H1 (cell line): ENCODE data around the gene SPACA7.

Experiments
- CEBPB ChIP-seq: IDR thresholded peaks from 2 replicates; pipeline ENCODE4 v1.6.1; 2012; ENCODE audit warnings: low read depth, low read length
- CREB1 ChIP-seq: IDR thresholded peaks from 2 replicates; pipeline ENCODE4 v1.6.1; 2012; ENCODE audit warnings: inconsistent platforms
- CTBP2 ChIP-seq: IDR thresholded peaks from 2 replicates; pipeline ENCODE4 v1.7.0; 2011; ENCODE audit warnings: borderline replicate concordance, mild to moderate bottlenecking, moderate library complexity, mixed read lengths, low read length; ENCODE audit not compliant: insufficient read depth, insufficient read length
- CTCF ChIP-seq, 3 experiments: IDR thresholded peaks; 1 replicate in 2 of 3; 2 replicates in 1 of 3; pipeline versions ENCODE4 v1.5.1 to v1.6.1; 2011; ENCODE audit warnings: low read length in 3 of 3, mild to moderate bottlenecking in 3 of 3, inconsistent platforms in 2 of 3, low read depth in 1 of 3, moderate library complexity in 1 of 3; ENCODE audit not compliant: insufficient read depth in 1 of 3; ENCODE audit errors: control extremely low read depth in 1 of 3
- EGR1 ChIP-seq: IDR thresholded peaks from 2 replicates; pipeline ENCODE4 v1.6.1; 2011; ENCODE audit warnings: low read depth, low read length, borderline replicate concordance
- EZH2 ChIP-seq: fragments of 200-600 bp; sonication (generic); IDR thresholded peaks from 2 replicates; pipeline ENCODE4 v1.7.1; 2012; ENCODE audit warnings: low read depth, mild to moderate bottlenecking, moderate library complexity, low read length, inconsistent platforms; ENCODE audit not compliant: severe bottlenecking
- GABPA ChIP-seq: IDR thresholded peaks from 2 replicates; pipeline ENCODE4 v1.6.1; 2011; ENCODE audit warnings: mild to moderate bottlenecking, low read length, moderate library complexity, borderline replicate concordance; ENCODE audit not compliant: insufficient read depth
- POLR2A ChIP-seq, 2 experiments: IDR thresholded peaks; 1 replicate in 1 of 2; 2 replicates in 1 of 2; pipeline ENCODE4 v1.6.1; 2011; ENCODE audit warnings: low read depth in 2 of 2, low read length in 2 of 2, mild to moderate bottlenecking in 2 of 2; ENCODE audit errors: control extremely low read depth in 1 of 2
- POLR2AphosphoS5 ChIP-seq: IDR thresholded peaks from 2 replicates; pipeline ENCODE4 v1.6.1; 2011; ENCODE audit warnings: low read depth, low read length
- SIRT6 ChIP-seq: IDR thresholded peaks from one replicate; pipeline ENCODE4 v1.7.1; 2012; ENCODE audit warnings: low read length, inconsistent platforms
- SP2 ChIP-seq: IDR thresholded peaks from 2 replicates; pipeline ENCODE4 v1.6.1; 2012; ENCODE audit warnings: mild to moderate bottlenecking, low read length, inconsistent platforms
- TAF7 ChIP-seq: optimal IDR thresholded peaks from 2 replicates; pipeline ENCODE3; 2011; ENCODE audit warnings: low read depth, mild to moderate bottlenecking, inconsistent platforms, low read length, moderate library complexity, borderline replicate concordance

- no peak for TF ChIP-seq CTBP2
- TF ChIP-seq SIRT6 = no peak
- TF ChIP-seq POLR2A (IDR thresholded peaks at IDR 0.05; ENCODE audit: control extremely low read depth in 1 of 2, low read depth in 2 of 2, low read length in 2 of 2) = no peak
- TF ChIP-seq CTCF (IDR thresholded peaks at IDR 0.05; ENCODE audit: control extremely low read depth in 1 of 3, insufficient read depth in 1 of 3, low read depth in 1 of 3, low read length in 3 of 3) = no peak
- TF ChIP-seq EGR1 = no peak
- no peak for TF ChIP-seq CREB1
- no peak for TF ChIP-seq POLR2AphosphoS5
- no peak for TF ChIP-seq SP2
- TF ChIP-seq EZH2 = no peak
- no peak for TF ChIP-seq TAF7
- no peak for TF ChIP-seq GABPA
- no peak for TF ChIP-seq CEBPB
Observed at GRCh38 chr13:112362021-112362420, 14.1 kb upstream of the SPACA7 start.
